ENCODE data around the gene SLC10A7. TPM values are rescaled to one million over a fixed set of nuclear protein-coding genes. Genes with fewer than 3 reads are reported as not detected.

SLC10A7 gene
- total and polyA plus RNA-seq, 2 of the 13 experiments (the other 11 are each of a cell fraction or from before 2014, with no cell fraction given), result 18.5 to 18.8 TPM

GRCh38 chr4:146243883-146244277 is 277.9 kb downstream of the SLC10A7 start:
- Histone ChIP-seq H3K4me2 (ENCODE audit: low read depth, low read length) (no peak overlapping the region), H3K4me1 (ENCODE audit: insufficient read depth, low read length) (peaks cover 25% of the 10 kb centered on the region), H3K79me2 (ENCODE audit: insufficient read depth, low read length) (no peaks in the 10 kb centered on the region), H3K36me3 (replicated peaks in 1 of 2; ENCODE audit: control insufficient read depth in 1 of 2, insufficient read depth in 2 of 2, low read length in 2 of 2) (no peaks in the 10 kb centered on the region), H3K4me3 (replicated peaks in 1 of 3; ENCODE audit: insufficient read depth in 1 of 3, low read depth in 2 of 3, low read length in 3 of 3) (no peak overlapping the region), H3K27ac (ENCODE audit: extremely low read length, insufficient read depth, low read length) (no peak overlapping the region), H2AFZ (ENCODE audit: low read length) (no peak overlapping the region), H3K9ac (ENCODE audit: insufficient read depth, low read depth, low read length) (no peak overlapping the region), H3K9me3 (ENCODE audit: low read length) (no peaks in the 10 kb centered on the region), H4K20me1 (ENCODE audit: insufficient read depth, low read length) (no peaks in the 10 kb centered on the region), H3K27me3 (ENCODE audit: control insufficient read depth in 1 of 2, insufficient read depth in 2 of 2, low read length in 2 of 2) (no peaks in the 10 kb centered on the region; a peak in 2 of 5 replicates)
- POLR2A ChIA-PET, result no interaction called here
- no peak for ATAC-seq
- no peak for TF ChIP-seq SRSF9 (IDR thresholded peaks at IDR 0.05; ENCODE audit: borderline replicate concordance, insufficient read depth, low read depth, low read length, poor library complexity, severe bottlenecking)
- no peak for TF ChIP-seq KDM4B (CRISPR knock-in tag; IDR thresholded peaks at IDR 0.05)
- no peak for TF ChIP-seq ZKSCAN1 (IDR thresholded peaks at IDR 0.05; ENCODE audit: low read length)
- no peak for TF ChIP-seq ZNF136 (CRISPR knock-in tag; IDR thresholded peaks at IDR 0.05; ENCODE audit: low read depth)
- TF ChIP-seq ZBTB20 (CRISPR knock-in tag; IDR thresholded peaks at IDR 0.05; ENCODE audit: borderline replicate concordance, low read depth), result no peak
- no peak for TF ChIP-seq ZFP90 (CRISPR knock-in tag; IDR thresholded peaks at IDR 0.05; ENCODE audit: borderline replicate concordance)
- no peak for TF ChIP-seq ZNF607 (CRISPR knock-in tag; IDR thresholded peaks at IDR 0.05; ENCODE audit: borderline replicate concordance)
- TF ChIP-seq FOXP1 (IDR thresholded peaks at IDR 0.05), result no peak
- TF ChIP-seq FOXP1 (CRISPR knock-in tag; IDR thresholded peaks at IDR 0.05), result no peak
- TF ChIP-seq, protein P1, sequence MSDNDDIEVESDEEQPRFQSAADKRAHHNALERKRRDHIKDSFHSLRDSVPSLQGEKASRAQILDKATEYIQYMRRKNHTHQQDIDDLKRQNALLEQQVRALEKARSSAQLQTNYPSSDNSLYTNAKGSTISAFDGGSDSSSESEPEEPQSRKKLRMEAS (IDR thresholded peaks at IDR 0.05), result no peak
- no peak for TF ChIP-seq RFX1 (IDR thresholded peaks at IDR 0.05)
- no peak for TF ChIP-seq GTF2F1 (IDR thresholded peaks at IDR 0.05; ENCODE audit: low read length)
- no peak for TF ChIP-seq SAP130 (CRISPR knock-in tag; IDR thresholded peaks at IDR 0.05; ENCODE audit: low read depth)
- TF ChIP-seq ZKSCAN5 (CRISPR knock-in tag; IDR thresholded peaks at IDR 0.05), result no peak
- TF ChIP-seq ARID2 (CRISPR knock-in tag; IDR thresholded peaks at IDR 0.05; ENCODE audit: borderline replicate concordance), result no peak
- TF ChIP-seq TAF1 (CRISPR knock-in tag; IDR thresholded peaks at IDR 0.05), result no peak
- in situ Hi-C loops (cut with HindIII; ENCODE audit: extremely low pct_ligation_motif_present, low pct_unique_long_range_greater_than_20kb) (no loop called here), intact Hi-C loops (cut with micrococcal nuclease; ENCODE audit: unreplicated experiment) (no loop called here)
- no TSS peak for BruUV-seq (replicated peaks)
- WGBS (ENCODE audit: low lambda C conversion rate), result 58% methylated on average over 3 of the region's 17 CpGs
- CTCF ChIA-PET (ENCODE audit: low intra/inter-chr PET ratio, low total read pairs), result no interaction called here
- FAIRE-seq, result no peak
- DNase-seq (ENCODE audit: low spot score), result no peak

All from HepG2 (cell line).